MCF 10A (cell line): Measurements from ENCODE around the gene TBCC. TPM values are rescaled to one million over a fixed set of nuclear protein-coding genes. Genes with fewer than 3 reads are reported as not detected.
A peak's percentile ranks its signal among the peaks of the same experiment; 100 is the strongest.

Experiments
- BruUV-seq: library from RNA; stranded (reverse); fragments of 400-500 nt; replicated peaks from 2 replicates; lab custom pipeline; 2021; lab: Mats Ljungman, UMichigan
- CTCF ChIA-PET: fragments of 300-600 bp; sonication (Branson Sonifier 250); formaldehyde crosslinking; extraction: SDS; loops from one replicate; lab custom pipeline; 2021; ENCODE audit warnings: antibody characterized with exemption, inconsistent platforms; lab: Yijun Ruan, JAX
- POLR2A ChIA-PET: fragments of 300-600, 350-650 bp; sonication (Branson Sonifier 250); formaldehyde crosslinking; extraction: SDS; loops from one replicate; lab custom pipeline; 2020; ENCODE audit warnings: antibody characterized with exemption, inconsistent platforms; lab: Yijun Ruan, JAX
- DNase-seq: peaks from one replicate; pipeline ENCODE4 v3.0.0-alpha.2; 2018; ENCODE audit not compliant: unreplicated experiment
- H3K27ac Mint-ChIP-seq: one replicate; pipeline ENCODE4 v1.8.0; 2022; ENCODE audit warnings: mild to moderate bottlenecking, low read depth, mixed read lengths; ENCODE audit not compliant: unreplicated experiment
- H3K27me3 Mint-ChIP-seq: one replicate; pipeline ENCODE4 v1.8.0; 2022; ENCODE audit warnings: mixed read lengths; ENCODE audit not compliant: insufficient read depth, unreplicated experiment
- H3K36me3 Mint-ChIP-seq: one replicate; pipeline ENCODE4 v1.8.0; 2022; ENCODE audit warnings: mild to moderate bottlenecking, moderate library complexity, mixed read lengths; ENCODE audit not compliant: insufficient read depth, unreplicated experiment
- H3K4me1 Mint-ChIP-seq: one replicate; pipeline ENCODE4 v1.8.0; 2022; ENCODE audit warnings: mixed read lengths; ENCODE audit not compliant: insufficient read depth, unreplicated experiment
- H3K4me3 Mint-ChIP-seq: one replicate; pipeline ENCODE4 v1.8.0; 2022; ENCODE audit warnings: mild to moderate bottlenecking, moderate library complexity, mixed read lengths; ENCODE audit not compliant: unreplicated experiment
- H3K9me3 Mint-ChIP-seq: one replicate; pipeline ENCODE4 v1.8.0; 2022; ENCODE audit warnings: mixed read lengths; ENCODE audit not compliant: unreplicated experiment
- intact Hi-C: fragments of 100-400 bp; cut with micrococcal nuclease; formaldehyde crosslinking; loops from 2 replicates; pipeline ENCODE4 v1.14.1; 2022
- total RNA-seq: library from RNA; stranded (reverse); gene quantifications from 2 replicates; pipeline ENCODE4 v1.2.3, GENCODE V29; 2022
- TF ChIP-seq, protein P1 (sequence below): fragments of 200-600 bp; IDR thresholded peaks from one replicate; pipeline ENCODE4 v1.8.0; 2022; ENCODE audit warnings: antibody characterized with exemption, mild to moderate bottlenecking; ENCODE audit not compliant: unreplicated experiment

Gene TBCC
- total RNA-seq, 1 experiment from 2014 or later = 13.7 TPM

DNA sequence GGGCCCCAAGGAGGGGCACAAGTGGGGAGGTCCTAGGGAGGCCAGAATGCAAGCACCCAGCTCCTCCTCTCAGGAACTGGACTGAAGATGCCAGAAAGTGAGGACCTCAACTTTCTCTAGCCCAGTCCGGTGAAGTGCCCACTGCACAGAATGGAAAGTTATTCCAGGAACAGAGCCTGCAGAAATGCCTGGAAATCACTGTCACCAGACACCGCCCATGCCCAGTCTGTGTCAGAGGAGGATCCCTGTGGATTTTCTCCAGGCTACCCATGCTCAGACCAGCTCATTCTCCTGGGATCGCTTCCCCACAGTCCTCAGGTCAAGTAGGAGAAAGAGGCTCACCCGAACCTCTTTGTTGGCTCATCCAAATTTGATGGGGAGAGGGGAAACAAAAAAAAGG is 30.0 kb downstream of the TBCC start:
- peaks cover 11% of the 10 kb centered on the region for H3K9me3 Mint-ChIP-seq
- intact Hi-C loops = no loop called here
- H3K4me1 Mint-ChIP-seq = peaks cover 6% of the 10 kb centered on the region
- CTCF ChIA-PET = interaction anchor here (0.6 kb wide), 1 partner anchor 8 kb away, joined by 3 read pairs; no protein-coding TSS in a partner anchor
- peaks cover 7% of the 10 kb centered on the region for H3K27me3 Mint-ChIP-seq
- H3K36me3 Mint-ChIP-seq = no peaks in the 10 kb centered on the region
- BruUV-seq = no TSS peak
- TF ChIP-seq, protein P1, sequence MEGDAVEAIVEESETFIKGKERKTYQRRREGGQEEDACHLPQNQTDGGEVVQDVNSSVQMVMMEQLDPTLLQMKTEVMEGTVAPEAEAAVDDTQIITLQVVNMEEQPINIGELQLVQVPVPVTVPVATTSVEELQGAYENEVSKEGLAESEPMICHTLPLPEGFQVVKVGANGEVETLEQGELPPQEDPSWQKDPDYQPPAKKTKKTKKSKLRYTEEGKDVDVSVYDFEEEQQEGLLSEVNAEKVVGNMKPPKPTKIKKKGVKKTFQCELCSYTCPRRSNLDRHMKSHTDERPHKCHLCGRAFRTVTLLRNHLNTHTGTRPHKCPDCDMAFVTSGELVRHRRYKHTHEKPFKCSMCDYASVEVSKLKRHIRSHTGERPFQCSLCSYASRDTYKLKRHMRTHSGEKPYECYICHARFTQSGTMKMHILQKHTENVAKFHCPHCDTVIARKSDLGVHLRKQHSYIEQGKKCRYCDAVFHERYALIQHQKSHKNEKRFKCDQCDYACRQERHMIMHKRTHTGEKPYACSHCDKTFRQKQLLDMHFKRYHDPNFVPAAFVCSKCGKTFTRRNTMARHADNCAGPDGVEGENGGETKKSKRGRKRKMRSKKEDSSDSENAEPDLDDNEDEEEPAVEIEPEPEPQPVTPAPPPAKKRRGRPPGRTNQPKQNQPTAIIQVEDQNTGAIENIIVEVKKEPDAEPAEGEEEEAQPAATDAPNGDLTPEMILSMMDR = no peak
- POLR2A ChIA-PET = interaction anchor here (0.6 to 1.3 kb wide), 2 partner anchors 11 to 31 kb away, joined by 3 to 5 read pairs; no protein-coding TSS in a partner anchor
- no peak overlapping the region for H3K27ac Mint-ChIP-seq
- H3K4me3 Mint-ChIP-seq = no peak overlapping the region
- no peak for DNase-seq

DNA sequence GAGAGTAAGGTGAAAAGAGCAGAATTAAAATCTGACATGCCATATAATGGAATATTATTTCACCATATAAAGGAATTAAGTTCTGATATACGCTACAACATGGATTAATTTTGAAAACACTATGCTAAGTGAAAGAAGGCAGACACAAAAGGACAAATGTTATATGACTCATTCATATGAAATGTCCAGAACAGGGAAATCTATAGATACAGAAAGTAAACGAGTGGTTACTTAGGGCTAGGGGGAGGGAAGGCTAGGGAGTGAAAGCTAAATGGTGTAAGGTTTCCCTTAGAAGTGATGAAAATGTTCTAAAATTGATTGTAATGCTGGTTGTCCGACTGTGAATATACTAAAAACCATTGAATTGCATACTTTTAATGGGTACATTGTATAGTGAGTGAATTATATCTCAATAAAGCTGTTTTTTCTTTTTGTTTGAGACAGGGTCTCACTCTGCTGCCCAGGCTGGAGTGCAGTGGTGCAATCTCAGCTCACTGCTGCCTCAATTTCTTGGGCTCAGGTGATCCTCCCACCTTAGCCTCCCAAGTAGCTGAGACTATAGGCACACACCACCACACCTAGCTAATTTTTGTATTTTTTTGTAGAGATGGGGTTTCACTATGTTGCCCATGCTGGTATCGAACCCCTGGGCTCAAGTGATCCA is 31.7 kb downstream of the TBCC start:
- Mint-ChIP-seq H3K27ac (no peak overlapping the region), H3K4me3 (no peak overlapping the region), H3K9me3 (peaks cover 11% of the 10 kb centered on the region), H3K4me1 (peaks cover 6% of the 10 kb centered on the region), H3K27me3 (no peaks in the 10 kb centered on the region), H3K36me3 (no peaks in the 10 kb centered on the region)
- CTCF ChIA-PET = interaction anchor here (0.7 to 1.1 kb wide), 3 partner anchors 8 to 14 kb away, joined by 3 to 5 read pairs (median 3); no protein-coding TSS in a partner anchor
- TF ChIP-seq, protein P1 = no peak
- no TSS peak for BruUV-seq
- DNase-seq = peak; percentile 30
- intact Hi-C loops = no loop called here
- POLR2A ChIA-PET = no interaction called here

DNA sequence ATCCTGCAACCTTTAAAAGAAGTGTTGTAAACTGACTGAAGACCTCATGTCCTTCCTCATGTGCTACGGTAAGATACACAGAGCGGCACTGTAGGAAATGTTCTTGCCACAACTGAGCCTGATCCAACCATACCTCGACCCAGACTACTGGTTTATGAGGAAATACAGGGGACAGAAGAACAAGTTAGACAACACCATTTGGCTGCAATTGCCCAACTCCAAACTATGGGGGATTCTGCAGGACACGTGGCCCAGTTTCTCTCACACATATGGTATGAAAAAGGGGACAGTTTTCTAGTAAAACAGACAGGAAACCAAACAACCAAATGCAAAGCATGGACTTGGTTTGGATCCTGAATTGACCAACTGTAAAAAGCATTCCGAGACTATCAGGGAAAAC is 34.0 kb downstream of the TBCC start:
- ChIA-PET POLR2A (interaction anchor here (1.0 kb wide), 1 partner anchor 9 kb away, joined by 3 read pairs; no protein-coding TSS in a partner anchor), CTCF (interaction anchor here (0.8 kb wide), 1 partner anchor 14 kb away, joined by 3 read pairs; no protein-coding TSS in a partner anchor)
- H3K4me1 Mint-ChIP-seq = peaks cover 6% of the 10 kb centered on the region
- TF ChIP-seq, protein P1 = no peak
- no TSS peak for BruUV-seq
- no peaks in the 10 kb centered on the region for H3K36me3 Mint-ChIP-seq
- intact Hi-C loops = no loop called here
- peaks cover 11% of the 10 kb centered on the region for H3K9me3 Mint-ChIP-seq
- no peak overlapping the region for H3K4me3 Mint-ChIP-seq
- DNase-seq = no peak
- H3K27ac Mint-ChIP-seq = no peak overlapping the region
- no peaks in the 10 kb centered on the region for H3K27me3 Mint-ChIP-seq

DNA sequence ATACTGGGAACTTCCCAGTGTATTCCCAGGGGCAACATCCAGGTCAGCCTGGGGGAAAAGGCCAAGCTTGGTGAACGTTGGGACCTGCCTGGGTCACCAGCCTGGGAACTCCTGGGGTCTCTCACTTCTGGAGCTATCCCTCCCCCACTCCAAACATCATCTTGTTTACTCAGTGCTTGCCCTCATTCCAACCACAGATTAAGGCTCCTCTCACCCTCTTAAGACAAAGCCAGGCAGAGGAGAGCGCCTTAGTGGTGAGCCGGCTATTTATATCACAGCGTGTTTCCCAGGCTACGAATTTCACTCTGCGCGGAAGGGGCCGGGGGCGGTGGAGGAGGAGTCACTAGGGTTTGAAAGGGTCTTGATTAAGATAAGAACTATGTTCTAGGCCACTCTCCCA is 35.6 kb downstream of the TBCC start:
- ChIA-PET POLR2A (no interaction called here), CTCF (interaction anchor here (0.5 kb wide), 1 partner anchor 38 kb away, joined by 3 read pairs; no protein-coding TSS in a partner anchor)
- DNase-seq = no peak
- no peak overlapping the region for H3K4me3 Mint-ChIP-seq
- no peaks in the 10 kb centered on the region for H3K27me3 Mint-ChIP-seq
- BruUV-seq = no TSS peak
- H3K36me3 Mint-ChIP-seq = no peaks in the 10 kb centered on the region
- peaks cover 11% of the 10 kb centered on the region for H3K9me3 Mint-ChIP-seq
- H3K4me1 Mint-ChIP-seq = peaks cover 6% of the 10 kb centered on the region
- TF ChIP-seq, protein P1 = no peak
- intact Hi-C loops = no loop called here
- no peak overlapping the region for H3K27ac Mint-ChIP-seq
